Psoas muscle (tissue), 8 donors: Measurements from ENCODE around the gene HTD2. TPM values are rescaled to one million over a fixed set of nuclear protein-coding genes. Genes with fewer than 3 reads are reported as not detected.
A peak's percentile ranks its signal among the peaks of the same experiment; 100 is the strongest.

Source experiments
- ATAC-seq, 4 donors: fragments of 200-7000 bp; cut with Tn5 transposase; one replicate each; pipeline ENCODE4 v1.9.1; 2020; ENCODE audit warnings: moderate library complexity in 3 of 4, mild to moderate bottlenecking in 2 of 4
- DNase-seq, 2 donors: peaks; one replicate each; pipeline ENCODE4 v3.0.0-alpha.2; 2020
- H3K27ac ChIP-seq: fragments of 200-600 bp; one replicate; pipeline ENCODE4 v1.8.0; 2022
- H3K27me3 ChIP-seq, 3 donors: fragments of 200-600 bp in 1 of 3; one replicate each; pipeline versions ENCODE4 v1.6.1 to v1.8.0; 2013 to 2022; ENCODE audit warnings: low read length in 2 of 3, mild to moderate bottlenecking in 2 of 3, moderate library complexity in 1 of 3; ENCODE audit not compliant: insufficient read depth in 3 of 3
- H3K36me3 ChIP-seq, 2 donors: fragments of 200-600 bp in 1 of 2; one replicate each; pipeline versions ENCODE4 v1.6.1 to v1.8.0; 2013 to 2022; ENCODE audit warnings: low read depth in 1 of 2, mild to moderate bottlenecking in 1 of 2, moderate library complexity in 1 of 2; ENCODE audit not compliant: insufficient read depth in 1 of 2
- H3K4me1 ChIP-seq: fragments of 200-600 bp; one replicate; pipeline ENCODE4 v1.8.0; 2022
- H3K4me3 ChIP-seq: fragments of 200-600 bp; one replicate; pipeline ENCODE4 v1.8.0; 2022; ENCODE audit warnings: mild to moderate bottlenecking
- H3K9me3 ChIP-seq: fragments of 200-600 bp; one replicate; pipeline ENCODE4 v1.8.0; 2022
- WGBS, 3 donors: extraction: QIAGEN DNeasy Blood & Tissue Kit; methylation state at CpG; one replicate each; pipeline versions ENCODE4 v1.1.6 to v1.1.7; 2013; 5-methylcytosine and 5-hydroxymethylcytosine counted together
- intact Hi-C, 2 donors: fragments of 100-400 bp; cut with DNase I; formaldehyde crosslinking; loops; one replicate each; pipeline versions ENCODE4 v1.11.0 to v1.14.2; 2022
- polyA plus RNA-seq, 3 donors: library from polyadenylated mRNA; stranded (reverse); fragments of 200-250 nt; gene quantifications; one replicate each; pipeline ENCODE4 v1.2.3, GENCODE V29; 2013
- total RNA-seq, 4 donors: library from RNA; stranded (reverse); fragmentation: NEBNext Ultra II Directional in 2 of 4; extraction: Animal tissue kit (Norgen Biotek cat#: 25700) in 2 of 4; gene quantifications; one replicate each; pipeline versions ENCODE4 v1.2.1 to v1.2.4, GENCODE V29; 2021 to 2023
- TF ChIP-seq, protein P1 (sequence below): fragments of 200-600 bp; IDR thresholded peaks from one replicate; pipeline ENCODE4 v1.8.0; 2022; ENCODE audit warnings: antibody characterized with exemption
- donor health status: healthy with polysubstance abuse.
- donor health status: DM: no; HTN: no; CAD: no; lungs with moderate emphysema.
- donor health status: Bipolar disorder and iron deficiency.
- donor health status: healthy.
- donor health status: DM: yes; HTN: yes; CAD: no.
- donor health status: DM: no; HTN: no; CAD: no.
- donor health status: DM: no; HTN: no; CAD: no.
- donor health status: DM: yes; HTN: yes; CAD: no.

Gene HTD2
- total and polyA plus RNA-seq, 7 donors = 10.9 to 37.0 (median 15.7) TPM

DNA sequence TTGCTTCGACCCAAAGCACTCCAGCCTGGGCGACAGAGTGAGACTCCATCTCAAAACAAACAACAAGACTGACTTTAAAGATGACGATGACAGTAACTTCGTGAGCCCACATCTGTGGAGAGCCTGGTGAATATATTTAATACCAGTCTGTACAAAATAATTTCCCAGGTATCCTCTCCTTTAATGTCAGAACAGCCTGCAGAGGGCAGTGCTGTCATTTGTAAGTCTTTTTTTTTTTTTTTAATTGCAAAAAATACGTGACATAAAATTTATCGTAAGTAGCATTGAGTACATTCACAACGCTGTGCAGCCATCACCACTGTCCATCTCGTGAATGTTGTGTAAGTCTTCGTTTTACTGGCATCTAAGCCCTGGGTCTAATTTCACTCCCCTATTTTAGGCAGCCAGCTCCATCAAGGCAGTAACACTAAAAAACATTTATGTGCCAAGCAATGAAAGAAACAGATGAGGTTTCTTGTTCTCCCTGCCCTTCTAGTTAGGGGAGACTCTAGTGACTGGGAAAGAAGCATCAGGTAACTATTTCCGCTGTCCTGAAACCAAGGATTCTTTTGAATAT lies 1.4 kb downstream of the HTD2 start:
- intact Hi-C loops = loop anchor here in 1 of 2 donors (2.0 to 5.0 kb wide), 2 partner anchors 185 to 225 kb away; partner anchors contain the start of gene KCTD6
- peak overlapping the region; percentile 81 for H3K4me3 ChIP-seq
- H3K27me3 ChIP-seq = no peaks in the 10 kb centered on the region
- WGBS, 3 donors = 10 to 21% (median 15%) methylated on average over 10 of the region's 10 CpGs
- H3K4me1 ChIP-seq = peaks cover 27% of the 10 kb centered on the region
- peaks cover 8 to 33% of the 10 kb centered on the region in 2 donors for H3K36me3 ChIP-seq
- TF ChIP-seq, protein P1, sequence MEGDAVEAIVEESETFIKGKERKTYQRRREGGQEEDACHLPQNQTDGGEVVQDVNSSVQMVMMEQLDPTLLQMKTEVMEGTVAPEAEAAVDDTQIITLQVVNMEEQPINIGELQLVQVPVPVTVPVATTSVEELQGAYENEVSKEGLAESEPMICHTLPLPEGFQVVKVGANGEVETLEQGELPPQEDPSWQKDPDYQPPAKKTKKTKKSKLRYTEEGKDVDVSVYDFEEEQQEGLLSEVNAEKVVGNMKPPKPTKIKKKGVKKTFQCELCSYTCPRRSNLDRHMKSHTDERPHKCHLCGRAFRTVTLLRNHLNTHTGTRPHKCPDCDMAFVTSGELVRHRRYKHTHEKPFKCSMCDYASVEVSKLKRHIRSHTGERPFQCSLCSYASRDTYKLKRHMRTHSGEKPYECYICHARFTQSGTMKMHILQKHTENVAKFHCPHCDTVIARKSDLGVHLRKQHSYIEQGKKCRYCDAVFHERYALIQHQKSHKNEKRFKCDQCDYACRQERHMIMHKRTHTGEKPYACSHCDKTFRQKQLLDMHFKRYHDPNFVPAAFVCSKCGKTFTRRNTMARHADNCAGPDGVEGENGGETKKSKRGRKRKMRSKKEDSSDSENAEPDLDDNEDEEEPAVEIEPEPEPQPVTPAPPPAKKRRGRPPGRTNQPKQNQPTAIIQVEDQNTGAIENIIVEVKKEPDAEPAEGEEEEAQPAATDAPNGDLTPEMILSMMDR = peak; percentile 51
- no peaks in the 10 kb centered on the region for H3K9me3 ChIP-seq
- DNase-seq (no peak), ATAC-seq (peak; percentile 27 to 68 (median 52))
- peak overlapping the region; percentile 92 for H3K27ac ChIP-seq

DNA sequence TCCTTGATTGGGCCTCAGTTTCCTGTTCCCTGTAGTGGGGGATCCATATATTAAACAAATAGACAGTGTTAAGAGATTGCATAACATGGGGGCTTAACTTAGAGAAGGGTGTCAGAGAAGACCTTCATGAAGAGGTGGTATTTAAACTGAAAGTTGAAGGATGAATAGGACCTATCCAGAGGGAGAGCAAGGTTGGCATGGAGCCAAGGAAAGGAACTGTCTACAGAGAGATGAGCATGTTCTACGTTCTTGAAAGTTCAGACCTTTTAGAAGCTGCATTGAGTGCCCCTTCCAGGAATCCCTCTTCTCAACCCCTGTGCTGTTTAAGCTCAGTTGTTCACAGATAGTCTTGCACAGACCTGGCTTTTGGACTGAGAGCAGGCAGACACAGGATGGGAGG lies 2.4 kb downstream of the HTD2 start:
- H3K9me3 ChIP-seq = no peaks in the 10 kb centered on the region
- DNase-seq (no peak), ATAC-seq (no peak)
- H3K27ac ChIP-seq = peak overlapping the region; percentile 92
- peaks cover 27% of the 10 kb centered on the region for H3K4me1 ChIP-seq
- H3K4me3 ChIP-seq = peak overlapping the region; percentile 81
- TF ChIP-seq, protein P1 = no peak
- no peaks in the 10 kb centered on the region for H3K27me3 ChIP-seq
- WGBS, 3 donors = 5 to 26% (median 9%) methylated on average over 1 of the region's 1 CpG
- peaks cover 8 to 43% of the 10 kb centered on the region in 2 donors for H3K36me3 ChIP-seq
- intact Hi-C loops = loop anchor here in 1 of 2 donors (5.0 kb wide), 1 partner anchor 224 kb away; no protein-coding TSS in a partner anchor

DNA sequence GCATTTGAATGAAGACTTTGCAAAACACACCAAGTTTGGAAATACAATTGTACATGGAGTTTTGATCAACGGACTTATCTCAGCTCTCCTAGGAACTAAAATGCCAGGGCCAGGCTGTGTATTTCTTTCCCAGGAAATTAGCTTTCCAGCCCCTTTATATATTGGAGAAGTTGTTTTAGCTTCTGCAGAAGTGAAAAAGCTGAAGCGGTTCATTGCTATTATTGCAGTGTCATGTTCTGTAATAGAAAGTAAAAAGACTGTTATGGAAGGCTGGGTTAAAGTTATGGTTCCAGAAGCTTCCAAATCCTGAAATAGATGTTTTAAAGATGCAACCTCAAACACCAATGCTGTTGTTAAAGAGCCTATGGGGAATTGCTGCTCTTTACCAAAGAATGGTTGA lies 11.5 kb downstream of the HTD2 start:
- H3K4me1 ChIP-seq = no peaks in the 10 kb centered on the region
- H3K27me3 ChIP-seq = no peaks in the 10 kb centered on the region
- H3K36me3 ChIP-seq = peaks cover 16 to 74% of the 10 kb centered on the region in 2 donors
- no peak overlapping the region for H3K4me3 ChIP-seq
- ATAC-seq (no peak), DNase-seq (no peak)
- WGBS, 3 donors = 79 to 92% (median 88%) methylated on average over 2 of the region's 2 CpGs
- no peak overlapping the region for H3K27ac ChIP-seq
- intact Hi-C loops = no loop called here
- no peaks in the 10 kb centered on the region for H3K9me3 ChIP-seq
- TF ChIP-seq, protein P1 = no peak

DNA sequence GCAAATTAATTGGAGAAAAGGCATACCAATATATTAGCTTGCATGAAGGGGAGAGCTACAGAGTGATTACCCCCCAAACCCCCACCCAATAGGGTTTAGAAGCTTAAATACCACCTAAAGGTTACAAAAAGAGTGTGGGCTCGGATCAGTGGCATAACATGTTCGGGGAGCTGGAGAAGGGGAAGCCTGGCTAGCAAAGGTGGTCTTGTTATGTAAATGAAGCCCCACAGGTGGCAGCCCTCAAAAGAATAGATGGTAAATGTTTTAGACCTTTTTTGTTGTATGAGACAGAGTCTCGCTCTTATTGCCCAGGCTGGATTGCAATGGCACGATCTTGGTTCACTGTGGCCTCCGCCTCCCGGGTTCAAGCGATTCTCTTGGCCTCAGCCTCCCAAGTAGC lies 15.5 kb downstream of the HTD2 start:
- DNase-seq (no peak), ATAC-seq (no peak)
- Histone ChIP-seq H3K36me3 (peaks cover 11 to 34% of the 10 kb centered on the region in 2 donors), H3K27ac (no peak overlapping the region), H3K4me1 (no peaks in the 10 kb centered on the region), H3K9me3 (no peaks in the 10 kb centered on the region), H3K4me3 (no peak overlapping the region), H3K27me3 (no peaks in the 10 kb centered on the region)
- intact Hi-C loops = loop anchor here in 1 of 2 donors (2.0 to 5.0 kb wide), 2 partner anchors 93 to 211 kb away; no protein-coding TSS in a partner anchor
- 84 to 92% (median 85%) methylated on average over 7 of the region's 7 CpGs for WGBS, 3 donors
- TF ChIP-seq, protein P1 = no peak

DNA sequence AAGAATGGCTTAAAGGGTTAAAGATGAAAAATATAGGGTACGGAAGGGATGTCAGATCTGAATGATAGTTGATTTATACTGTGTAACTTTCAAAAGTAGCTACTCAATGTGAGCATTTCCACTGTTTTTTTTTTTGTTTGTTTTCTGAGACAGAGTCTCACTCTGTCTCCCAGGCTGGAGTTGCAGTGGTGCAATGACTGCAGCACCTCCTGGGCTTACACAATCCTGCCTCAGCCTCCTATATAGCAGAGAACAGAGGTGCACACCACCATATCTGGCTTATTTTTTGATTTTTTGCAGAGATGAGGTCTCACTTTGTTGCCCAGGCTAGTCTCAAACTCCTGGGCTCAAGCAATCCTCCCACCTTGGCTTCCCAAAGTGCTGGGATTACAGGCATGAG lies 16.5 kb downstream of the HTD2 start:
- Histone ChIP-seq H3K4me3 (no peak overlapping the region), H3K27ac (no peak overlapping the region), H3K27me3 (no peaks in the 10 kb centered on the region), H3K4me1 (no peaks in the 10 kb centered on the region), H3K36me3 (peaks cover under 1 to 24% of the 10 kb centered on the region in 2 donors), H3K9me3 (no peaks in the 10 kb centered on the region)
- DNase-seq (no peak), ATAC-seq (peak in 1 of 4 donors; percentile 37)
- intact Hi-C loops = loop anchor here in 1 of 2 donors (5.0 kb wide), 1 partner anchor 210 kb away; no protein-coding TSS in a partner anchor
- 62 to 75% (median 67%) methylated on average over 1 of the region's 1 CpG for WGBS, 3 donors
- TF ChIP-seq, protein P1 = no peak
